Ishikawa (cell line): Measurements from ENCODE around the gene FCHSD2.

Experiments used
- CREB1 ChIP-seq: IDR thresholded peaks from 2 replicates; pipeline ENCODE4 v1.6.1; 2012; ENCODE audit warnings: low read depth
- FOXM1 ChIP-seq: IDR thresholded peaks from 2 replicates; pipeline ENCODE4 v1.6.1; 2012; ENCODE audit warnings: low read depth, borderline replicate concordance
- NFIC ChIP-seq: IDR thresholded peaks from 2 replicates; pipeline ENCODE4 v1.6.1; 2012

DNA sequence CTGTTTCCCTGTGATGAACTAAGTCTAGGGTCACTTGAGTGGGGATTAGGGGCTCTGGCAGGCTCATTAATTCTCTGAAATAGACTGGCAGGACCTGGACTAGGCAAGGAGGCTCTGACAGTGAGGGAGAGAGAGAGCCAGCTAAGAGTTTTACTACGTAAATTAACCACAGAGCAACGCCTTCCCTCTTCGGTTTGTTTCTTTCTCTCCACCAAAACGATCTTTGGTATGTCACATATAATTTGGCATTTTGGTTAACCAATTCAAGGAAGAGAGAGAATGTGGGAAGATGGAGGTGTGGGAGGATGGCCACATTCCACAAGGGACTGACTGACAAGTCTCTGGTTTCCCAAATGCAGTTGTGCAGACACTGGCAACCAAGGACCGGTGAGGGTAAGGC lies 300.0 kb downstream of the FCHSD2 start:
- TF ChIP-seq CREB1, result no peak
- no peak for TF ChIP-seq FOXM1
- no peak for TF ChIP-seq NFIC
